ENCODE results near the gene LIMD2.

Gene LIMD2

DNA sequence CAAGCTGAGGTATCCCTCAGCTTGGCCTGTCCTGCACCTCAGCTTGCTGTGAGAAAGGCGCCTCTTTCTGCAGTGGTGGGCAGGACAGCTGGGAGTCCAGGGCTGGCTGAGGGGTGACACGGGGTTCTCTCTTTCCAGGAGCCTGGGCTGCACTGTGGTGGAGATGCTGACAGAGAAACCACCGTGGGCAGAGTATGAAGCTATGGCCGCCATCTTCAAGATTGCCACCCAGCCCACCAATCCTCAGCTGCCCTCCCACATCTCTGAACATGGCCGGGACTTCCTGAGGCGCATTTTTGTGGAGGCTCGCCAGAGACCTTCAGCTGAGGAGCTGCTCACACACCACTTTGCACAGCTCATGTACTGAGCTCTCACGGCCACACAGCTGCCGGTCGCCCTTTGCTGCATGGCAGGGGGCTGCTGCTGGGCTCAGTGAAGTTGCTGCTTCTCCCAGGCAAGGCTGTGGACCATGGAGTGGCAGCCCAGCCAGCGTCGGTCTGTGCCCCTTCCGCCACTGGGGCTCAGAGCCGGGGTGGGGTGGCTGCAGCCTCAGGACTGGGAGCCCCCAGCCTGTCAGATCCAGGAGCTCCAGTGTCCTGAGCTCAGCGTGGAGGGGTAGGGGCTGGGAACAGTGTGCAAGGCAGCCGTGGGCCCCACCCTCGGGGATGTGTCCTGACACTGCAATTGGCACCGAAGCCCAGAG lies 6.4 kb downstream of the LIMD2 start:
- TF ChIP-seq, protein P1, sequence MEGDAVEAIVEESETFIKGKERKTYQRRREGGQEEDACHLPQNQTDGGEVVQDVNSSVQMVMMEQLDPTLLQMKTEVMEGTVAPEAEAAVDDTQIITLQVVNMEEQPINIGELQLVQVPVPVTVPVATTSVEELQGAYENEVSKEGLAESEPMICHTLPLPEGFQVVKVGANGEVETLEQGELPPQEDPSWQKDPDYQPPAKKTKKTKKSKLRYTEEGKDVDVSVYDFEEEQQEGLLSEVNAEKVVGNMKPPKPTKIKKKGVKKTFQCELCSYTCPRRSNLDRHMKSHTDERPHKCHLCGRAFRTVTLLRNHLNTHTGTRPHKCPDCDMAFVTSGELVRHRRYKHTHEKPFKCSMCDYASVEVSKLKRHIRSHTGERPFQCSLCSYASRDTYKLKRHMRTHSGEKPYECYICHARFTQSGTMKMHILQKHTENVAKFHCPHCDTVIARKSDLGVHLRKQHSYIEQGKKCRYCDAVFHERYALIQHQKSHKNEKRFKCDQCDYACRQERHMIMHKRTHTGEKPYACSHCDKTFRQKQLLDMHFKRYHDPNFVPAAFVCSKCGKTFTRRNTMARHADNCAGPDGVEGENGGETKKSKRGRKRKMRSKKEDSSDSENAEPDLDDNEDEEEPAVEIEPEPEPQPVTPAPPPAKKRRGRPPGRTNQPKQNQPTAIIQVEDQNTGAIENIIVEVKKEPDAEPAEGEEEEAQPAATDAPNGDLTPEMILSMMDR (IDR thresholded peaks at IDR 0.05; ENCODE audit: low read depth, low read length, missing control alignments) = no peak
- no peak for DNase-seq (ENCODE audit: extremely low read depth, low read depth)
- no peak overlapping the region for H3K4me3 ChIP-seq (replicated peaks; ENCODE audit: low read depth, low read length)

DNA sequence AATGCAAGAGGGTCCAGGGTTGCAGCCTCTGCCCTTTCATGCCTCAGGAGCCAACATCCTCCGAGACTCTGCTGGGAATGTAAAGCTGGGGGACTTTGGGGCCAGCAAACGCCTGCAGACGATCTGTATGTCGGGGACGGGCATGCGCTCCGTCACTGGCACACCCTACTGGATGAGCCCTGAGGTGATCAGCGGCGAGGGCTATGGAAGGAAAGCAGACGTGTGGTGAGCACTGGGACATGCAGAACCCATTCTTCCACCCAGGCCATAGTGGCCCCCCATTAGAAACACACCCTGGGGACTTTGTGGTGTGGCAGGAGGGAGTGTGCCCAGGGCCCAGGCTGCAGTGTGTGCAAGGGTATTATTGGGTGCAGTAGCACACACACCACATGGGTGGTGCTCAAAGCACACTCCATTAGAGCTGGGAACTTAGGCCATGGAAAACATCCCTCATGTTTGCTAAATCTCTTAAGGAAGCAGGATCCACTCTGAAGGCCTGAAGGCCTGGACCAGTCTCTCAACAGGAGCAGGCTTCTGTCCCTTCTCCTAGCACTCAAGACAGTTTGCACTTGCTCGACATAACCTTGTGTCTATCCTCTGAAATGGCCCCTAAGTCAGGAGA lies 7.6 kb downstream of the LIMD2 start:
- no peak for DNase-seq (ENCODE audit: extremely low read depth, low read depth)
- no peak overlapping the region for H3K4me3 ChIP-seq (replicated peaks; ENCODE audit: low read depth, low read length)
- TF ChIP-seq, protein P1 (IDR thresholded peaks at IDR 0.05; ENCODE audit: low read depth, low read length, missing control alignments) = no peak

DNA sequence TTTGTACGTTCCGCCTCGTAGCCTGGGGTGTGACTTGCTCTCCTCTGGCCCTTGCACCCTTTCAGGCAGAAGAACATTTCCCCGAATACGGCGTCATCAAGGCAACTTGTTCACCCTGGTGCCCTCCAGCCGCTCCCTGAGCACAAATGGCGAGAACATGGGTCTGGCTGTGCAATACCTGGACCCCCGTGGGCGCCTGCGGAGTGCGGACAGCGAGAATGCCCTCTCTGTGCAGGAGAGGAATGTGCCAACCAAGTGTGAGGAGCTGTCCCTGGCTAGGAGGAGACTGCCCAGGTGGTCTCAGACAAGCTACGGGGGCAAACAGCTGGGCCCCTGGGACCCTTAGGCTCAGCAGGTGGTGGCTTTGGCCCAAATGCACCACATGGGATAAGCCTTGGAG lies 10.4 kb downstream of the LIMD2 start:
- TF ChIP-seq, protein P1 (IDR thresholded peaks at IDR 0.05; ENCODE audit: low read depth, low read length, missing control alignments) = no peak
- DNase-seq (ENCODE audit: extremely low read depth, low read depth) = no peak
- no peak overlapping the region for H3K4me3 ChIP-seq (replicated peaks; ENCODE audit: low read depth, low read length)

DNA sequence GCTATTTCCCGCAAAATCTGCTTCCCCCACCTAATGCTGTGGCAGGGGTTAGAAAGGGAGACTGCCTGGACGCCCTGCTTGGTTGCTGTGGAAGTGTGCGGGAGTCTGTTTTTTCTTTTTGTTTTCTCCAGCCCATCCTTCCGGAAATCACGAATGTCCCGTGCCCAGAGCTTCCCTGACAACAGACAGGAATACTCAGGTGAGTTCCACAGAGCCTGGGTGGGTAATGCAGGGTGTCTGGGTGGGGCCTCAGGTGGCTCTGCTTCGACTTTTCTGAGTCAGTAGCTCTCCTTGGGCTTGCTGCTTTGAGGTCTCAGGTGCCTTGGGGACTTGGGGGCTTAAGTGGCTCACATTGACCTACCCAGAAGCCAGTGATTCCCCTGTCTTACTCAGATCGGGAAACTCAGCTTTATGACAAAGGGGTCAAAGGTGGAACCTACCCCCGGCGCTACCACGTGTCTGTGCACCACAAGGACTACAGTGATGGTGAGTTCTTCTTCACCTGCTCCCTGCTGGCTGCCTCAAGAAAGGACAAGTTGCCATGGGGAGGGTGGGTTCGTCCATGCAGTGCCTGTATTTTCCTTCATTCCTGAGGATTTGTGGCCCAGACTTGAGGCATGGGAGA lies 11.4 kb downstream of the LIMD2 start:
- TF ChIP-seq, protein P1 (IDR thresholded peaks at IDR 0.05; ENCODE audit: low read depth, low read length, missing control alignments) = no peak
- H3K4me3 ChIP-seq (replicated peaks; ENCODE audit: low read depth, low read length) = no peak overlapping the region
- no peak for DNase-seq (ENCODE audit: extremely low read depth, low read depth)

DNA sequence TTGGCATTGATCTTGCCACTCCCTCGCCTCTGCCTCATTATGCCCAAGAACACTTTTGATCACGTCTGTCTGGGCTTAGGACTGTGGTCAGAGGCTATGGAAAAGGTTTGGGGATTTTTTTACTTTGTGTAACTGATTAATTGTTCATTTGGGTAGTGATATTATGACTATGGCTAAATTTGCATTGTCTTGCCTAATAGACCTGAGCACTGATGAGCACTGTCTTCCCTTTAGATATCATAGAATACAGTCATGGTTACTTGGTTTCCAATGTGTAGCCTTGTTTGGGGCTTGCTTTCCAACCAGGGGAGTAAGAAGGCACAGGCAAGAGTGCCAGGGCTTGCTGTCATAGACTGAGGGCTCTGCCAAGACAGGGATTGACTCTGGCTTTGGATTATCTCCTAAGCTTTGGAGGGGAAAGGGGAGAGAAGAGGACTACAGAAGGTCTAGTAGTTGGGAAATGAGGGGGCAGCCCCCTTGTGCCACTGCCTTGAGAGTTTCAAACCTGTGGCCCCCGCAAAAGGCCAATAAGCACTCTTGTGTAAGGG lies 13.7 kb downstream of the LIMD2 start:
- TF ChIP-seq, protein P1 (IDR thresholded peaks at IDR 0.05; ENCODE audit: low read depth, low read length, missing control alignments) = no peak
- no peak for DNase-seq (ENCODE audit: extremely low read depth, low read depth)
- H3K4me3 ChIP-seq (replicated peaks; ENCODE audit: low read depth, low read length) = no peak overlapping the region

DNA sequence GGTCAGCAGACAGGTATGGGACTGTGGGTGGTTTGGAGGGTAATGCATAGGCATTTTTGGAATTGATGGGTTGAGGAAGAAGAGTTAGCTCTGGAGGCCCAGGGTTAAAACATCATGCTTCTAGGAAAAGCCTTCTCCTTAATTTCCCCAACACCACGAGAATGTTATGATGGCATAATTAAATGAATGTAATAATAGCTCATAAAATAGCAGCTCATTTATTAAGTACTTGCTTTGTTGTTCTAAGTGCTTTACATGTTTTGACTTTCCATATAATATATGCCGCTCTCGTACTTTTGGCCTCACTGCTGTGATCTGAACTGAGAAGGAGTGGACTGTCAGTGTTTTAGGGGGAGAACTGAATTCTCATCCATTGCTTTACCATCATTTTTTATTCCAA lies 14.3 kb downstream of the LIMD2 start:
- H3K4me3 ChIP-seq (replicated peaks; ENCODE audit: low read depth, low read length) = no peak overlapping the region
- TF ChIP-seq, protein P1 (IDR thresholded peaks at IDR 0.05; ENCODE audit: low read depth, low read length, missing control alignments) = no peak
- DNase-seq (ENCODE audit: extremely low read depth, low read depth) = no peak

Measured in HFF-Myc (cell line).